ENCODE results near the gene GPANK1. TPM values are rescaled to one million over a fixed set of nuclear protein-coding genes. Genes with fewer than 3 reads are reported as not detected.
A peak's percentile ranks its signal among the peaks of the same experiment; 100 is the strongest.

The GPANK1 gene
- total and polyA plus RNA-seq, 2 of the 13 experiments (the other 11 are each of a cell fraction or from before 2014, with no cell fraction given): 15.4 to 22.8 TPM

GRCh38 chr6:31680226-31681134 lies 15.7 kb upstream of the GPANK1 start, which contains the start of gene LY6G5C (continued):
- 0 out of 2 replicates have a peak, but pooled peaks have one; percentile 31 for TF ChIP-seq PRDM10 (CRISPR knock-in tag; IDR thresholded peaks at IDR 0.05; ENCODE audit: low read depth)
- TF ChIP-seq SNRNP70 (IDR thresholded peaks at IDR 0.05; ENCODE audit: low read depth, low read length): no peak
- 0 out of 2 replicates have a peak, but pooled peaks have one; percentile 37 for TF ChIP-seq ZNF263 (CRISPR knock-in tag; IDR thresholded peaks at IDR 0.05)
- TF ChIP-seq ZBTB49 (CRISPR knock-in tag; IDR thresholded peaks at IDR 0.05; ENCODE audit: borderline replicate concordance): no peak
- no peak for TF ChIP-seq EEA1 (CRISPR knock-in tag; IDR thresholded peaks at IDR 0.05; ENCODE audit: borderline replicate concordance)
- TF ChIP-seq RXRB (CRISPR knock-in tag; IDR thresholded peaks at IDR 0.05; ENCODE audit: borderline replicate concordance): peak; percentile 72; the same call in 1 of the 2 replicates
- TF ChIP-seq MIER2 (CRISPR knock-in tag; IDR thresholded peaks at IDR 0.05): peak; percentile 38; the same call in 1 of the 2 replicates
- TF ChIP-seq NFYB (CRISPR knock-in tag; IDR thresholded peaks at IDR 0.05): no peak
- TF ChIP-seq DMTF1 (CRISPR knock-in tag; IDR thresholded peaks at IDR 0.05): no peak
- 0 out of 2 replicates have a peak, but pooled peaks have one; percentile 46 for TF ChIP-seq E2F2 (CRISPR knock-in tag; IDR thresholded peaks at IDR 0.05; ENCODE audit: borderline replicate concordance)
- no peak for TF ChIP-seq ZXDC (CRISPR knock-in tag; IDR thresholded peaks at IDR 0.05)
- TF ChIP-seq KAT2B (IDR thresholded peaks at IDR 0.05; ENCODE audit: borderline replicate concordance, low read depth, low read length): no peak
- no peak for TF ChIP-seq CHD4 (IDR thresholded peaks at IDR 0.05; ENCODE audit: borderline replicate concordance, low read length)
- TF ChIP-seq ZSCAN25 (CRISPR knock-in tag; IDR thresholded peaks at IDR 0.05): 0 out of 2 replicates have a peak, but pooled peaks have one; percentile 12

Measured in HepG2 (cell line).